OCI-LY7 (cell line): ENCODE results near the gene TSPAN11. TPM values are rescaled to one million over a fixed set of nuclear protein-coding genes. Genes with fewer than 3 reads are reported as not detected.

Experiments
- BruUV-seq: library from RNA; stranded (reverse); fragments of 400-500 nt; replicated peaks from 2 replicates; lab custom pipeline; 2021; lab: Mats Ljungman, UMichigan
- CTCF ChIA-PET: fragments of 300-600 bp; sonication (Branson Sonifier 250); formaldehyde crosslinking; loops from one replicate; lab custom pipeline; 2022; ENCODE audit warnings: antibody characterized with exemption; ENCODE audit not compliant: unreplicated experiment; lab: Charles Lee
- POLR2A ChIA-PET: fragments of 300-600 bp; sonication (Branson Sonifier 250); formaldehyde crosslinking; loops from one replicate; lab custom pipeline; 2022; ENCODE audit warnings: antibody characterized with exemption; lab: Charles Lee
- DNase-seq: peaks from one replicate; pipeline ENCODE4 v3.0.0-alpha.2; 2015; ENCODE audit warnings: low spot score
- H2AFZ ChIP-seq: fragments of 200-600 bp; sonication (generic), shearing (Covaris generic); 2 replicates; pipeline ENCODE4 v1.6.1; 2014; ENCODE audit warnings: mild to moderate bottlenecking, antibody characterized with exemption, low read length, moderate library complexity
- H3K27ac ChIP-seq: fragments of 200-600 bp; sonication (generic); 2 replicates; pipeline ENCODE4 v1.5.1; 2014; ENCODE audit warnings: mixed run types, low read depth, mild to moderate bottlenecking, moderate library complexity, low read length, inconsistent platforms; ENCODE audit not compliant: poor library complexity, severe bottlenecking
- H3K36me3 ChIP-seq: fragments of 200-600 bp; sonication (generic); 2 replicates; pipeline ENCODE4 v1.6.1; 2014; ENCODE audit warnings: mild to moderate bottlenecking, antibody characterized with exemption, low read length, moderate library complexity, mixed read lengths; ENCODE audit not compliant: insufficient read depth
- H3K4me1 ChIP-seq: fragments of 200-600 bp; sonication (generic); 2 replicates; pipeline ENCODE4 v1.5.1; 2014; ENCODE audit warnings: mild to moderate bottlenecking, low read length; ENCODE audit not compliant: insufficient read depth, poor library complexity, severe bottlenecking
- H3K4me2 ChIP-seq: fragments of 200-600 bp; sonication (generic); 2 replicates; pipeline ENCODE4 v1.6.1; 2014; ENCODE audit warnings: mild to moderate bottlenecking, low read length
- H3K4me3 ChIP-seq: fragments of 200-600 bp; sonication (generic); 2 replicates; pipeline ENCODE4 v1.5.1; 2014; ENCODE audit warnings: mild to moderate bottlenecking, low read depth, low read length; ENCODE audit not compliant: poor library complexity, severe bottlenecking
- H3K79me2 ChIP-seq: fragments of 200-600 bp; sonication (generic); 2 replicates; pipeline ENCODE4 v1.6.1; 2016; ENCODE audit warnings: low read depth, mild to moderate bottlenecking, low read length, moderate library complexity, mixed read lengths; ENCODE audit not compliant: insufficient read depth
- H3K9me2 ChIP-seq: fragments of 200-600 bp; sonication (generic); 2 replicates; pipeline ENCODE4 v1.6.1; 2016; ENCODE audit warnings: mild to moderate bottlenecking, low read length, mixed read lengths; ENCODE audit not compliant: insufficient read depth
- H3K9me3 ChIP-seq: fragments of 200-600 bp; sonication (generic); 2 replicates; pipeline ENCODE4 v1.6.1; 2014; ENCODE audit warnings: mild to moderate bottlenecking, mixed run types, low read length, mixed read lengths
- H4K20me1 ChIP-seq: fragments of 200-600 bp; sonication (generic); 2 replicates; pipeline ENCODE4 v1.6.1; 2014; ENCODE audit warnings: mild to moderate bottlenecking, antibody characterized with exemption, low read length, moderate library complexity, mixed read lengths; ENCODE audit not compliant: insufficient read depth
- CTCF ChIP-seq: fragments of 200-600 bp; sonication (generic); conservative IDR thresholded peaks from 2 replicates; pipeline ENCODE4 v1.5.1; 2014; ENCODE audit warnings: mild to moderate bottlenecking, antibody characterized with exemption, low read length, moderate library complexity, mixed read lengths
- EZH2phosphoT487 ChIP-seq: fragments of 200-600 bp; sonication (generic); IDR thresholded peaks from 2 replicates; pipeline ENCODE4 v1.6.1; 2018; ENCODE audit warnings: low read depth, borderline replicate concordance, mild to moderate bottlenecking, mixed run types, antibody characterized with exemption, low read length, moderate library complexity, mixed read lengths
- intact Hi-C: fragments of 100-400 bp; cut with micrococcal nuclease; formaldehyde crosslinking; loops from one replicate; pipeline ENCODE4 v1.10.0; 2022; ENCODE audit not compliant: unreplicated experiment
- total RNA-seq, 2 experiments: library from RNA; depleted of rRNA in 1 of 2; stranded (reverse); fragments of >200 nt in 1 of 2; shearing (Covaris generic) in 1 of 2; gene quantifications; 2 replicates each; pipeline ENCODE4 v1.2.3, GENCODE V29; 2014 to 2022

TSPAN11 gene
- total RNA-seq, 2 experiments from 2014 or later, result not detected

DNA sequence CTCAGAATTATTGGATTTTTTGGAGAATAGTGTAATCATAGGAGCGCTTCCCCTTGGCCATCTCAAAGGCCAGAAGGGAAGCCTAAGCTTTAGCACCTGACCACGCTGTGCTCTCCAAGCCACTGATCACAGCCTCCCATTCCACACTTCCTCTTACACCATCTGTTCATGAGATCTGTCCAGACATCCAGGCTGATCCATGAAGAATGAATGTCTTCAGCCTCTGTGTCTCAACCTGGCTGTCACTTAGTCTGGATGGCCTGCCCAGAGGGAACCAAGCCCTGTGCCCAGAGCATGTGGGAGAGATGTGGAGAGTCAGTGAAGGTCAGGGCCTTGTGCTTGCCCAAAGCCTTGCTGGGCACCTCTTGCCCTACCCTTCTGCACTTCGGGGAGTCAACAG, 40.5 kb downstream of the TSPAN11 start:
- no peaks in the 10 kb centered on the region for H3K9me3 ChIP-seq
- TF ChIP-seq EZH2phosphoT487 (no peak), CTCF (no peak)
- DNase-seq, result no peak
- POLR2A ChIA-PET, result no interaction called here
- no peak overlapping the region for H2AFZ ChIP-seq
- intact Hi-C loops, result no loop called here
- no peaks in the 10 kb centered on the region for H4K20me1 ChIP-seq
- H3K4me1 ChIP-seq, result no peaks in the 10 kb centered on the region
- CTCF ChIA-PET, result interaction anchor here (0.7 kb wide), 1 partner anchor 303 kb away, joined by 3 read pairs; no protein-coding TSS in a partner anchor
- no peak overlapping the region for H3K4me2 ChIP-seq
- BruUV-seq, result no TSS peak
- H3K9me2 ChIP-seq, result no peaks in the 10 kb centered on the region
- H3K79me2 ChIP-seq, result no peaks in the 10 kb centered on the region
- no peak overlapping the region for H3K4me3 ChIP-seq
- no peaks in the 10 kb centered on the region for H3K36me3 ChIP-seq
- H3K27ac ChIP-seq, result no peak overlapping the region

DNA sequence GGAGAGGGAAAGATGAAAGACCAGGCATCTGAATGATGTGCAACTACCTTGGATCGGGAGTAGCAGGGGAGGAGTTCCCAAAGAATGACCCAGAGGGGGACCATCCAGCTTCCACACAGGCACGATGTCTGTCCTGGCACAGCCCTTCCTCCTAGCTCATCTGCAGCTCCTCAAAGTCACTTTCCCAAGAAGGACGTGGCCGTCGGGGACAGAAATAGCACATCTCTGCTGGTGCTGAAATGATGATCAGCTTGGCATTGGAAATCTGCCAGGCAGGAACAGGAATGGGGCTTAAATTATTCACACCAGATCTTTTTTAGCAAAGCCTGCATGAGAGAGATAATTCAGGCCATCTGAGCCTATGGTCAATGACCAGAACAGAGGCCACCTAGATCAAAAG, 41.7 kb downstream of the TSPAN11 start:
- Histone ChIP-seq H3K4me2 (no peak overlapping the region), H3K4me3 (no peak overlapping the region), H3K9me2 (no peaks in the 10 kb centered on the region), H3K27ac (no peak overlapping the region), H3K9me3 (no peaks in the 10 kb centered on the region), H2AFZ (no peak overlapping the region), H3K79me2 (no peaks in the 10 kb centered on the region), H3K36me3 (no peaks in the 10 kb centered on the region), H4K20me1 (no peaks in the 10 kb centered on the region), H3K4me1 (no peaks in the 10 kb centered on the region)
- intact Hi-C loops, result no loop called here
- no TSS peak for BruUV-seq
- DNase-seq, result no peak
- TF ChIP-seq CTCF, result no peak
- TF ChIP-seq EZH2phosphoT487, result no peak
- CTCF ChIA-PET, result no interaction called here
- POLR2A ChIA-PET, result no interaction called here

DNA sequence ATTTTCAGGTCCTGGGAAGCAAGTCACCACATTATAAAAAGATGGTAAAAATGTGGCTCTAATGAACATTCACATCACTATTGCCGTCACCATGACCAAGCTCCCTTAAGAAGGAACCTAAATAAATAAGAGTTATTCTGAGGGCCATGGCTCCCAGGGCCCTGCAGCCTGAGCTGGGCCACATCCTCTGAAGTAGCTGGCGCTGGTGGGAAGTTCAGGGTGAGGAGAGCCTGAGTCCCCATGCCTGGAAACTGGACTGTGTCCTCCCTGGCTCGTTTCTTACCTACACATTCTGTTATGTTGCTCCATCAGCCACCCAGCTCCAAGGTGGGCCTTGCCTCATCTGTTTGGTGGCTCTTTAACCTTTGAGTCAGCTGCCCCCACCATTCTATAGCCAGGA, 42.5 kb downstream of the TSPAN11 start:
- CTCF ChIA-PET, result no interaction called here
- no peak for TF ChIP-seq CTCF
- H3K4me2 ChIP-seq, result no peak overlapping the region
- H3K9me3 ChIP-seq, result no peaks in the 10 kb centered on the region
- H3K9me2 ChIP-seq, result no peaks in the 10 kb centered on the region
- H2AFZ ChIP-seq, result no peak overlapping the region
- no peaks in the 10 kb centered on the region for H3K36me3 ChIP-seq
- no peaks in the 10 kb centered on the region for H3K79me2 ChIP-seq
- POLR2A ChIA-PET, result no interaction called here
- BruUV-seq, result no TSS peak
- H3K4me1 ChIP-seq, result no peaks in the 10 kb centered on the region
- no peaks in the 10 kb centered on the region for H4K20me1 ChIP-seq
- intact Hi-C loops, result no loop called here
- no peak overlapping the region for H3K4me3 ChIP-seq
- no peak overlapping the region for H3K27ac ChIP-seq
- DNase-seq, result no peak
